GM12878 (cell line): ENCODE measurements around the gene SYN1. TPM values are rescaled to one million over a fixed set of nuclear protein-coding genes. Genes with fewer than 3 reads are reported as not detected.

Source experiments
- ATAC-seq: fragments of 200-7000 bp; cut with Tn5 transposase; 3 replicates; pipeline ENCODE4 v1.9.1; 2020; ENCODE audit warnings: mild to moderate bottlenecking, moderate library complexity
- BruUV-seq: library from RNA; stranded (reverse); fragments of 400-500 nt; replicated peaks from 2 replicates; lab custom pipeline; 2021; lab: Mats Ljungman, UMichigan
- CTCF ChIA-PET: fragments of 300-600 bp; sonication (Branson Sonifier 250); formaldehyde crosslinking; extraction: SDS; loops from one replicate; lab custom pipeline; 2021; ENCODE audit warnings: inconsistent platforms; lab: Yijun Ruan, JAX
- POLR2A ChIA-PET: fragments of 350-600 bp; formaldehyde crosslinking; extraction: SDS; loops from one replicate; lab custom pipeline; 2021; ENCODE audit warnings: inconsistent platforms; lab: Charles Lee
- RAD21 ChIA-PET: fragments of 300-600 bp; sonication (Branson Sonifier 250); formaldehyde crosslinking; loops from one replicate; lab custom pipeline; 2023; ENCODE audit warnings: antibody characterized with exemption; ENCODE audit not compliant: unreplicated experiment; lab: Charles Lee
- SMC1A ChIA-PET: fragments of 300-600 bp; sonication (Branson Sonifier 250); formaldehyde crosslinking; loops from one replicate; lab custom pipeline; 2023; ENCODE audit not compliant: unreplicated experiment, uncharacterized antibody; lab: Charles Lee
- DNase-seq: peaks from one replicate; pipeline ENCODE4 v3.0.0-alpha.2; 2011; ENCODE audit warnings: low read depth, low spot score
- FAIRE-seq: peaks from 3 replicates; lab custom pipeline; 2011; peaks lifted over from hg19 to GRCh38; lab: Jason Lieb, UNC
- H2AFZ ChIP-seq: 2 replicates; pipeline ENCODE4 v1.6.0; 2011; ENCODE audit warnings: low read depth, low read length, control low read depth; ENCODE audit not compliant: control insufficient read depth
- H3K27ac ChIP-seq: 2 replicates; pipeline ENCODE4 v1.5.1; 2011; ENCODE audit warnings: control low read depth; ENCODE audit not compliant: control insufficient read depth, insufficient read depth
- H3K27me3 ChIP-seq, 2 experiments: replicated peaks in 1 of 2; 2 replicates each; pipeline versions ENCODE4 v1.6.0 to v1.6.1; 2011; ENCODE audit warnings: low read length in 1 of 2; ENCODE audit not compliant: control insufficient read depth in 2 of 2, insufficient read depth in 2 of 2
- H3K36me3 ChIP-seq, 2 experiments: 2 replicates each; pipeline ENCODE4 v1.5.1; 2011; ENCODE audit warnings: low read length in 1 of 2; ENCODE audit not compliant: control insufficient read depth in 2 of 2, insufficient read depth in 2 of 2
- H3K4me1 ChIP-seq: 2 replicates; pipeline ENCODE4 v1.6.1; 2011; ENCODE audit warnings: mild to moderate bottlenecking, low read length, moderate library complexity, mixed read lengths; ENCODE audit not compliant: control insufficient read depth, insufficient read depth
- H3K4me2 ChIP-seq: 2 replicates; pipeline ENCODE4 v1.6.0; 2011; ENCODE audit warnings: control low read depth; ENCODE audit not compliant: control insufficient read depth, insufficient read depth
- H3K4me3 ChIP-seq: fragments of 200-600 bp; sonication (generic); 2 replicates; pipeline ENCODE4 v1.5.1; 2016
- H3K79me2 ChIP-seq: 2 replicates; pipeline ENCODE4 v1.6.0; 2011; ENCODE audit warnings: low read length; ENCODE audit not compliant: control insufficient read depth, insufficient read depth
- H3K9ac ChIP-seq: 2 replicates; pipeline ENCODE4 v1.8.0; 2011; ENCODE audit warnings: low read length, control low read depth, mixed read lengths; ENCODE audit not compliant: control insufficient read depth, insufficient read depth
- H3K9me3 ChIP-seq: replicated peaks from 3 replicates; pipeline ENCODE4 v1.5.1; 2011; ENCODE audit warnings: mild to moderate bottlenecking, low read length; ENCODE audit not compliant: control insufficient read depth, insufficient read depth
- H4K20me1 ChIP-seq: 2 replicates; pipeline ENCODE4 v1.6.0; 2011; ENCODE audit not compliant: control insufficient read depth, insufficient read depth
- CTCF ChIP-seq, 3 experiments: IDR thresholded peaks in 2 of 3; conservative IDR thresholded peaks in 1 of 3; 2 replicates each; pipeline ENCODE4 v1.5.1; 2011; ENCODE audit warnings: low read depth in 3 of 3, low read length in 3 of 3, mild to moderate bottlenecking in 3 of 3, control low read depth in 2 of 3, moderate library complexity in 2 of 3, inconsistent platforms in 1 of 3, mixed read lengths in 1 of 3; ENCODE audit not compliant: control insufficient read depth in 2 of 3, insufficient read depth in 1 of 3; ENCODE audit errors: extremely low read depth in 1 of 3
- CUX1 ChIP-seq: IDR thresholded peaks from 2 replicates; pipeline ENCODE4 v1.6.1; 2012; ENCODE audit warnings: improper control_type of control experiment, low read depth, low read length; ENCODE audit not compliant: insufficient replicate concordance
- GABPA ChIP-seq: IDR thresholded peaks from 2 replicates; pipeline ENCODE4 v1.6.1; 2014; ENCODE audit warnings: antibody characterized with exemption, low read depth, mild to moderate bottlenecking, inconsistent platforms
- KDM1A ChIP-seq: fragments of 200-600 bp; sonication (generic); IDR thresholded peaks from 2 replicates; pipeline ENCODE4 v1.6.1; 2016; ENCODE audit warnings: borderline replicate concordance
- MAX ChIP-seq: IDR thresholded peaks from 2 replicates; pipeline ENCODE4 v1.6.1; 2012; ENCODE audit warnings: low read depth, low read length, improper control_type of control experiment
- NFYB ChIP-seq: IDR thresholded peaks from 2 replicates; pipeline ENCODE4 v1.6.1; 2011; ENCODE audit warnings: low read depth, mild to moderate bottlenecking, low read length, improper control_type of control experiment, moderate library complexity; ENCODE audit not compliant: insufficient read depth
- NR2F1 ChIP-seq: fragments of 450-650 bp; conservative IDR thresholded peaks from 2 replicates; pipeline ENCODE4 v1.6.1; 2017; ENCODE audit warnings: mild to moderate bottlenecking
- PKNOX1 ChIP-seq: fragments of 450-650 bp; IDR thresholded peaks from 2 replicates; pipeline ENCODE4 v1.6.1; 2016; ENCODE audit warnings: mild to moderate bottlenecking
- POU2F2 ChIP-seq: IDR thresholded peaks from 3 replicates; pipeline ENCODE4 v1.6.1; 2011; ENCODE audit warnings: low read depth, mild to moderate bottlenecking, low read length, borderline replicate concordance
- RB1 ChIP-seq: fragments of 450-650 bp; formaldehyde crosslinking; IDR thresholded peaks from 2 replicates; pipeline ENCODE4 v1.6.1; 2017; ENCODE audit warnings: mild to moderate bottlenecking, borderline replicate concordance
- RCOR1 ChIP-seq: conservative IDR thresholded peaks from 2 replicates; pipeline ENCODE4 v1.6.1; 2012; ENCODE audit warnings: low read depth, low read length, improper control_type of control experiment
- ZBTB4 ChIP-seq: fragments of 450-650 bp; formaldehyde crosslinking; IDR thresholded peaks from 2 replicates; pipeline ENCODE4 v1.4.0; 2022; ENCODE audit warnings: mild to moderate bottlenecking, moderate library complexity
- WGBS: methylation state at CpG from one replicate; pipeline ENCODE4 v1.1.6; 2016; ENCODE audit warnings: low lambda C conversion rate; ENCODE audit not compliant: insufficient replicate concordance, insufficient coverage; ENCODE audit errors: missing lambda C conversion rate; 5-methylcytosine and 5-hydroxymethylcytosine counted together
- in situ Hi-C: fragments of 300-500 bp; cut with MboI; formaldehyde crosslinking; loops from 9 replicates; pipeline ENCODE4 v1.14.3; 2018; ENCODE audit warnings: mixed read lengths
- intact Hi-C: fragments of 100-400 bp; cut with micrococcal nuclease; formaldehyde crosslinking; loops from one replicate; pipeline ENCODE4 v1.14.2; 2022; ENCODE audit not compliant: unreplicated experiment
- polyA plus RNA-seq, 11 experiments: library from polyadenylated mRNA; depleted of rRNA in 4 of 11; unstranded in 6 of 11; stranded (reverse) in 5 of 11; fragments of >200 nt; fragmentation: Nextera tagmentation in 4 of 11; fragmentation: Illumina TruSeq in 1 of 11; extraction: Ambion mirVana in 4 of 11; extraction: Trizol in 1 of 11; gene quantifications; 1 replicate in 1 of 11; 2 replicates in 10 of 11; pipeline versions ENCODE4 v1.2.1 to v1.2.3, GENCODE V29; 2011 to 2016; ENCODE audit warnings: inconsistent platforms in 2 of 11, missing spikeins in 2 of 11, low read depth in 1 of 11
- total RNA-seq, 4 experiments: library from RNA; depleted of rRNA in 3 of 4; stranded (reverse); fragments of >200 nt in 3 of 4; fragmentation: Illumina TruSeq in 1 of 4; extraction: Trizol in 1 of 4; gene quantifications; 2 replicates each; pipeline versions ENCODE4 v1.2.1 to v1.2.3, GENCODE V29; 2013 to 2021

Gene SYN1
- total and polyA plus RNA-seq, 10 of the 15 experiments (the other 5 are each of a cell fraction or from before 2014, with no cell fraction given): 0.09 to 0.57 (median 0.16) TPM; not detected in 3

GRCh38 chrX:47597222-47597621 is 22.4 kb downstream of the SYN1 start:
- no TSS peak for BruUV-seq
- TF ChIP-seq CUX1 (no peak), ZBTB4 (CRISPR knock-in tag) (no peak), RB1 (no peak), GABPA (no peak), MAX (no peak), KDM1A (no peak), NFYB (no peak), NR2F1 (no peak), POU2F2 (no peak), RCOR1 (no peak), PKNOX1 (no peak), CTCF (IDR thresholded peaks at IDR 0.05 in 2 of 3, conservative IDR thresholded peaks at IDR 0.05 in 1 of 3; ENCODE audit: control insufficient read depth in 2 of 3, extremely low read depth in 1 of 3, insufficient read depth in 1 of 3, low read depth in 3 of 3, low read length in 3 of 3) (no peak)

More at GRCh38 chrX:47597222-47597621, 22.4 kb downstream of the SYN1 start:
- no peaks in the 10 kb centered on the region; the same call in 2 of the 3 replicates for H3K9me3 ChIP-seq
- H3K4me3 ChIP-seq: no peak overlapping the region
- ChIA-PET CTCF (interaction anchor here (0.7 kb wide), 1 partner anchor 15 kb away, joined by 3 read pairs; no protein-coding TSS in a partner anchor), RAD21 (no interaction called here), POLR2A (interaction anchor here (0.7 kb wide), 2 partner anchors 12 to 94 kb away, joined by 4 read pairs; no protein-coding TSS in a partner anchor), SMC1A (interaction anchor here (1.2 to 2.8 kb wide), 2 partner anchors 16 to 32 kb away, joined by 4 to 8 read pairs; no protein-coding TSS in a partner anchor)
- no peaks in the 10 kb centered on the region for H4K20me1 ChIP-seq
- H3K27me3 ChIP-seq: no peaks in the 10 kb centered on the region
- no peak for ATAC-seq
- FAIRE-seq: no peak
- no peaks in the 10 kb centered on the region for H3K79me2 ChIP-seq
- intact Hi-C loops (no loop called here), in situ Hi-C loops (no loop called here)
- H3K27ac ChIP-seq: no peak overlapping the region
- no peak overlapping the region for H3K9ac ChIP-seq
- H3K4me2 ChIP-seq: no peak overlapping the region
- 18% methylated on average over 3 of the region's 3 CpGs for WGBS
- H2AFZ ChIP-seq: no peak overlapping the region
- no peaks in the 10 kb centered on the region for H3K36me3 ChIP-seq
- DNase-seq: no peak
- no peaks in the 10 kb centered on the region for H3K4me1 ChIP-seq
